ENCODE results near the gene LLCFC1.

Gene LLCFC1

DNA sequence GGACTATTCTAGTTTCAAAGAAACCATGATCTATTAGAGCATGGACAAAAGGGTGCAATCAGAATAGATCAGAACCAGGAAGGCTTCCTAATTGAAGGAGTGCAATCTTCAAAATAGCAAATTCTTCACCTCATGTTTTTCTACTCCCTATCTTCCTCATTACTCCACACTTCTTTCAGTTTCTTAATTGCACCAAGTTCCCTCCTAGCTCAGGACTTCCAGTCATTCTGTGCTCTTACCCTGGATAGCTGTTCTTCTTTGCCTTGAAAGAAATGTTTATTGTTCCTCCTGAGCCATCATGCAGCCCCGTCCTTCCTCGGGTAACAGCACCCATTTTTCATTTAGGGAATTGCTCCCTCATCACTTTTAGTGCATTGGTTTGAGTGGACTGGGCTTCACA lies 28.8 kb upstream of the LLCFC1 start:
- no peak for DNase-seq

DNA sequence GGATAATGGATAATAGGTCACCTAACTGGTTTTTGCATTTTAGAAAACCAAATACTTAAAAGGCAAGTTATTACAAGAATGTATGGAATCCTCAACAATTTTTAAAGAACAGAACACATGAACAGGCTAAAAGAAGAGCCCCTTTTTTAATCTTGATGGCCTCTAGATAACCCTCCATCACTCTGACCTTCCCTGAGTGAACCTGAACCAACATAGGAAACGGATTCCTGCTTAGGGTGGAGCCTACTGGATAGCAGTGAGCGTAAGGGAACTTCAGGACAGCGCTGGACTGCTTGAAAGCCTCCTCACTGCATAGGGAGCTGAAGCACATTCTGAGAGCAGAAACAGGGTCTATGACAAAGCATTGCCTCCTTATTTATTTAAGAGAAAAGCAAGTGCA lies 26.2 kb upstream of the LLCFC1 start:
- DNase-seq, result no peak

DNA sequence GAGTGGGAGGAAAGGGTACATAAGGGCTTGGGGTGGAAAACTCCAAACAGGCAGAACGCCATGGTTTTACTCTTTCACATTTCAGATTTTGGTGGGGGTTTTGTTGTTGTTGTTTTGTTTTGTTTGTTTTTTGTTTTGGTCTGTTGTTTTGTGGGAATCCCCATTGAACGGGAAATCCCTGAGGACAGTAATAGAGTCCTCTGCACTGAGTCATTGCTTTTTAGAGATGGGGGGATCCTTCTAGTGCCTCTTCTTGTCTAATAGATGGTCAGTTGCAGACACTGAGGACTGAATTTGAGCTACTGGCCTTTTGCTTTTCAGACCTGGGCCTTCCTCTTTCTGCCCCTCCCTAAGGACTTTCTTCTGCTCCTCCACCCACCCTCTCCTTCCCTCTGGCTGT lies 25.7 kb upstream of the LLCFC1 start:
- no peak for DNase-seq

DNA sequence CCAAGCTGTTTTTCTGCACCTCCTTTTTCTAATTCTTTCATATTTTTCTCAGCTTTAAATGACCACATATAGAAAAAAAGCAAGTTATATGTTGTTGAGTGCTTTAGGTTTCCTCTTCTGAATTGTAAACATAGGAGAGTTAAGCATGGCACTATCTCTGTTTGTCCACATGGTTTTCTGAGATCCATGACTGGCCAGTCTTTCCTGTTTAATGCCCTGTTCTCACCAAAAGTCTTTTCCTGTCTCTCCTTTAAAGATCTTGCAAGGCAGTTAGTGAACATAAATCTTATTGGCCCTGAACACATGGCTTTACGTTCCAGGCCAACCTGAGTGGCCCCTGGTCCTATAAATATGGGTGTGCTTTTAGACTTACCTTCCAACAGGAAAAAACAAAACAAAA lies 25.2 kb upstream of the LLCFC1 start:
- no peak for DNase-seq

DNA sequence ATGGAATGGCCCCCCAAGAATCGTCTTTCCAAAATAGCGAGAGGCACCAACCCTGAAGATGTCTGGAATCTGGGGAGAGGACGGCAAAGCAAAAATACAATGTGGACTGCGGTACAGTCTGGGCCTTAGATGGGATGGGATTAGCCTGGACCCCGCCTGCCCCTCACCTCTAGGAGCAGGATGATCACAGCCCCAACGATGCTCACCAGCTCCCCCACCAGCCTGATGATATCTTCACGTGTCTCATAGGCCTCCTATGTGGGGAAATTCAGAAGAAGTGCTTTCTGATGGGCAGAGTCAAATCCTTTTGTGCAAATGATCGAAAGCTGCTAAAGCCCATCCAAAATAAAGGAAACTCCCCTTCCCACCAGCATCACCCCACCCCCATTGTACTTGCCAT lies 24.0 kb upstream of the LLCFC1 start:
- DNase-seq, result no peak

DNA sequence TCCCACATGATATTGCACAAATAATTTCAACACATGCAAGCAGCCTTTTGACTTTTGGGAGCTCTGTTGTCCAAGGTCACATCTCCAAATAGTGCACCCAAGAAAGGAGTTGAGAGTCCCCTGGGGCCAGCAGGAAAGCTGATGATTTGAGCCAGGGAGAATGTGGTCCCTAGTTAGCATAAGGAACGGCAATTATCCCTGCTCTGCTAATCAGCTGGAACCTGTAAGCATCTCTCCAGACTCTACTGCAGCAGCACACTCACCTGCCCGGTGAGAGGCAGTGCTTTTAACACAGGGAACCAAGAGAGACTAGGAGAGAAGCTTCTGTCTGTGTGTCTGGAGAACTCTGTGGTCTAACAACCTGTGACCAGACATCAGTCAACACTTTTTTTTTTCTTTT lies 22.8 kb upstream of the LLCFC1 start:
- no peak for DNase-seq

DNA sequence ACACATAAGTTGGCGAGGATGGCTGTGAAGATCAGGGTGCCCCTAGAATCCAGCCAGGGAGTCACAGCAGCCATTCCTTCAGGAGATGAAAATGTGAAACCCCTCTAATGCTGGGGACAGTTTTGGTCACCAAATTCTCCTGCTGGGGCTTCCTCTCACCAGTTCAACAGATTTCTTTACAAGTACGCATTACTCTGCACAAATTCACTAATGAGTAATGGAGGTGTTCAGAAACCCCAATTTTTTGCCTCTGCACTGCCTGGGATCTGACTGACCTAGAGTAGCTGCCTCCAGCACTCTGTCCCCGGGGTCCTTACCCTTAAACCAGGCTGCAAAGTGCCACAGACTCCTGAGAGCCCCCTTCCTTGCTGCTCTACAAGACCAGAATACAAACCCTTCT lies 21.8 kb upstream of the LLCFC1 start:
- no peak for DNase-seq

DNA sequence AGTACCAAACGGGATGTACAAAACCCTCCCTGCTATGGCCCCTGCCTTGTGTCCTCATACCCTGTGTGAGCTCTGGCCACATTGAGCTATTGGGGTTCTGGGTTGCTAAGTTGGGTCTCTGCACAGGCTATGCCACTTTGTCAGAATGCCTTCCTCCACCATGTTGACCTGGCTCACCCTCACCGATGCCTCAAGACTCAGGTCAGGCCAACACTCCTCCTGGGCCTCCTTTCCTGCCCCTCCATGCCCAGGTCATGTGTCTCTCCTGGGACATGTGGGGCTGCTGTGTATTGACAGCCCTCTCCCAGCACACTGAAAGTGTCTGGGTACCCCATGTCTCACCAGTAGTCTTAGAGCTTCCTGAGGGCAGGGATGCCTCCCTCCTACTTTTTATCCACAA lies 20.4 kb upstream of the LLCFC1 start:
- DNase-seq, result no peak

DNA sequence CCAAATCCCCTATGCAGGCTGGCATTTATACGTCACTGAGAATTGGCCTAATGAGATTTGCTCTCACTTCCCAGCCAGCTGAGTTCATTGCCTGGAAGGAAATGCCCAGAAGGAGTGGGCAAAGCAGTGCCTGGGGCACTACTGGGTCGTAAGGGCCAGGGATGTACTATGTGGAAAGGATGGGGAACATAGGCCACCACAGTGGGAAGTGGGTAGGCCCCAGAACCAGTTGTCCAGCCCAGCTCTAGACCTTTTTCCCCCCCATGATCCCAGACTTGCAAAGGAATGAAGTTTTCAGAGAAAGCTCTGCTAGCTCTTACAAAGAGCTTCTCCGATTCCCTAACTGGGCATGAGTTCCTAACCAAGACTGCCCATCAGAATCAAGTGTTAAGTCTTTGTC lies 19.6 kb upstream of the LLCFC1 start:
- DNase-seq, result no peak

DNA sequence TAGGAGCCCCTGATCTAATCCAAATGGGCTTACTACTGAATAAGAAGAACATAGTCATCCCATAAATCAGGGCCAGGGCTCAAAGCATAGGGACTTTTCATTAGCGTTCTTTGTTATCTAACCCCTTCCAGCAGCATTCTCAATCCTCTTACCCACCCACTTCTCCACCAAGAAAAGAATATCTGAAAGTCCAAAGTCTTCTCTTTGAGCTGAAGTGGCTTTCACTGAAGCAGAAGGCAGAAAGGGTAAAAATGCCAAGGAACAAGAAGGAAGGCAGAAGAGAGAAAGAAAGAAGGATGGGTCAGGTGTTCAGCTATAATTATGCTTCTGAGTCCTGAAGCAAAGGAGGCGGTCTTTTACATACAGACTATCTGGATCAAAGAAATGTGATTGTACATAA lies 15.9 kb upstream of the LLCFC1 start:
- no peak for DNase-seq

DNA sequence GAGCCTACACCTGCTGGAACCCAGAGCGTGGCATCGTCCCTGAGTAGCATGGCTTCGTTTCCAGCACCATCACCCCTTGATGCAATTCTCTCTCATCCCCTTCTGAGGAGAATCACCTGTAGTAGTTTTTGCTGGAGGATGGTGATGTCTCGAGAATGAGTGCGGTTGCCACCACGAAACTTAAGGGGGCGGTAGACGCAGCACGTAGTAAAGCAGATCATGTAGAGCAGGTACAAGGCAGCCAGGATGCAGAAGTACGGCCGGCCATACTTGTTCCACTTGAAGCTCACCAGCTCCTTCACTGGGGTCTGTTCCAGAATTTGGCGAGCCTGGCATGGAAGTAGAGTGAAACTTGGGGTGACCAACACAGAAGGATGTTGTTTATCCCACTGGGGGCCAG lies 13.9 kb upstream of the LLCFC1 start:
- DNase-seq, result no peak

DNA sequence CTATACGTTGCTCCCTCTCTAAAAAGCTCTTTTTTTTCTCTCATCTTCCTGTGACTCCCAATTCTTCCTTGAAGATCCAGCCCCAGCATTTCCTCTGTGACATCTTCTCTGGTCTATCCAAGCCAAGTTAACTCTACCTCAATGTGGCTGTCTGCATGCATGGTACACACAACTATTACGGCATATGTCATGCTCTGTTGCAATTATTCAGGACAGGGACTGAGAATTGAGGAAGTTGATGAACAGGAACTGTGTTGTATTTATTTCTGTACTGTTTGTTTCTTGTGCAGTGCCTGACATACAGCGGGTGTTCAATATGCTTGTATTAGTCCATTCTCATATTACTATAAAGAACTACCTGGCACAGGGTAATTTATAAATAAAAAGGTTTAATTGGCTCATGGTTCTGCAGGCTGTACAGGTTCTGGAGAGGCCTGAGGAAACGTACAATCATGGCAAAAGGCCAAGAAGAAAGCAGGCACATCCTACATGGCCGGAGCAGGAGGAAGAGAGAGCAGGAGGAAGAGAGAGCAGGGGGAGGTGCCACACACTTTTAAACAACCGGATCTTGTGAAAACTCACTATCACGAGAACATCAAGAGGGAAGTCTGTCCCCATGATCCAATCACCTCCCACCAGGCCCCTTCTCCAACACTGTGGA lies 12.1 kb upstream of the LLCFC1 start:
- DNase-seq, result no peak

DNA sequence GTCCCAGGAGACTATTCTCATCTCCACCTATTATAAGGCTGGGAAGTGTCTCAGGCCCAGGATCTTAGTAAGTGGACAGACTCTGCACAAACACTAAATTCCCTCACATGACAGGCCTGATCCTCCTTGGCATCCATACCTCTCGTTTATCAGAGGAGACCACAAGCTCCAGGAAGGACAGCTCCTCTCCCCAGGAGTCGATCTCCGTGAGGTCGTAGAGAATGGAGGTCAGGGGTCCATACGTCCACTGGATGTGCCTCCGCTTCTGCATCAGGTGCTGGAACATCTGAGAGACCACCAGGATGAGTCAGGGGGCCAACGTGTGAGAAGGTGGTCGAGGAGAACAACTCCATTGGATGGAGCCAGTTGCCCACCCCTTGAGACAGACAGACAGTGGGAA lies 11.3 kb upstream of the LLCFC1 start:
- no peak for DNase-seq

DNA sequence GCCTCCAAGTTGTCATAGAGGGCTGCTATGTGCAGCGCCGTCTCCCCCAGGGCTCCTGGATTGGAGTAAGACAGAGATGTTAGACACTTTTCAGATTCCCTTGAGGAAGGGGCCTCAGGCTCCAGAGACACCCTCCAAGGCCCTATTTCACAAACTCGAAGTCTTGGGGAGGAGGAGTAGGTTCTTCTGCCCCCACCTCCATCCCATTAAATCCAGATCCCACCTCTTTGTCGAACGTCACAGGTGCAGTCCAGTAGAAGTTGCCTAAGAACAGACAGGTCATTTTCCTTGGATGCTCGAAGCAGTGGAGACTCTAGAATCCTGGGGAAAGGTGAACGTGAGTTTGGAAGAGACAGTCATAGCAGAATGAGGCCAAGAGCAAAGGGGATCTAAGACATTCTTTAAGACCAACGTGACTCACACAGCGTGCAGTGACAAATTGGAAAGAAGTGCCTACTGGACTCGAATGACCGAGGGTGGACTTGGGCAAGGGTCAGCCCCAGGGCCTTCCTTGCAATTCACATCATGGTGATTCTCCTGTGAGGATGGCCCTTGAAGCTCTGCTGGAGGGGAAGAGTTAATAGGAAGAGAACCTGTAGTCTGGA lies 9.1 kb upstream of the LLCFC1 start:
- no peak for DNase-seq

DNA sequence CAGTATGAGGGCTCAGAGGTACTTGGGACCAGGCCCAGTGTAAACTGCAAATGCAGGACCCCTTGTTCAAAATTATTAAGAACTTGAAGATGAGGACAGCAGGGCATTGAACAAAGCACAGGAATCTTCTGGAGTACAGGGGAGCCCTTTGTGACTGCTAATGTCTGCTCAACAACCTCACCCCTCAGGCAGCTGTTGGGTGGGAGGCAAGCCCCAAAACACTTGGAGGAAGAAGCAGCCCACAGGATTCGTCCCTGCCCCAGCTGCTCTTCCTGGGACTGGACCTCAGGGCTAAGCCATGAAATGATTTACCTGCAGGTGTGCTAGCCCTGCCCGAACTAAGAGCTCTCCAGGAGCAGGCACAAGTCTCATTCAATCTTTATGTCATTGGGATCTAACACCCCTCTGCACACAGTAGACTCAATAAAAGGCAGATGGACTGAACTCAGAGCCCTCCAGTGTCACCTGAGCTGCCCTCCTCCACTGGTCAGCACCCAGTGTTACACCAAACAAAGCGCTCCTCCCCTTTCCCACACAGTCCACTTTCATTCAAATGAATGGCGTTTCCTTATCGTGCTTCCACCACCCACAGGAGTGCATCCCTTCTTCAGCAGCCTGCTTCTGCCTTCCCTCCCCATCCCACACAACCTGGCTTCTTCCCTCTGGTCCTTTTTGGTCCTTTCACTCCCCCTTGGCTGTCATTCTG lies 6.7 kb upstream of the LLCFC1 start:
- DNase-seq, result no peak

DNA sequence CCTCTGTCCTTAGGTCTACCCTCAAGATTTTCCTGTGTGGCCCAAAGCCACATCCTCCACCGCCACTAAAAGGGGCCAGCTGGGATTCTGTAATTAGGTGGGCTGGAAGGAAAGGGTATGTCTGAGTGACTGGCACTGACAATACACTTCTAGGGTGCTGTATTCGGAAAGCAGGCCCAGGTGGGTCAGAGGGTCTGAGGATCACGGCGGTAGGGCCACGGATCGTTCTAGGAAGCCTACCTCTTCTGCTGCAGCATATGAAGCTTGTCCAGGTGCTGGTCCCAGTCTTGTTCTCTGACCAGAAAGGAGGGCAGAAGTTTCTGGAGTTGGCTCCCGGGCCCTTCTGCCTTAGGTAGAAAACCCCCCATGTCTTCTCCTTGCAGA lies 6.2 kb upstream of the LLCFC1 start:
- no peak for DNase-seq

DNA sequence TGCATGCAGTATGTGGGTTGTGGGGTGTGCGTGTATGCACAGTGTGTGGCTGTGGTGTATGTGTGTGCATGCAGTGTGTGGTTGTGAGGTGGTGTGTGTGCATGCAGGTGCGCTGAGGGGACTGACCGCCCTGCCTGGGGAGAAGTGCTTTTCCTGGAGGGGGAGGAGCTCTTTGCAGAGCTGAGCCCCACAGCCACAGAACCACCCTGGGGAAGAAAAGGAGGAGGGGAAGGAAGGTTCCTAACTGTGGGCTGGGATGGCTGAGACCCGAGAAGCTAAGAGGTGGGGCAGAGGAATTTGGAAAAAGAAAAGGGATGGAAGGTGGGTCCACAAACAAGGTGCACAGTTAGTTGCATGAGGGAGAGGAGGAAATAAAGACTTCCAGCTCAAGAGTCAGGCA lies 5.7 kb upstream of the LLCFC1 start, which contains the start of gene TRPV5:
Gene TRPV5, minus strand, starts transcription at position 123 of the 400 bp plus-strand sequence. CDS start 287 bp downstream, outside the sequence.
- no peak for DNase-seq

DNA sequence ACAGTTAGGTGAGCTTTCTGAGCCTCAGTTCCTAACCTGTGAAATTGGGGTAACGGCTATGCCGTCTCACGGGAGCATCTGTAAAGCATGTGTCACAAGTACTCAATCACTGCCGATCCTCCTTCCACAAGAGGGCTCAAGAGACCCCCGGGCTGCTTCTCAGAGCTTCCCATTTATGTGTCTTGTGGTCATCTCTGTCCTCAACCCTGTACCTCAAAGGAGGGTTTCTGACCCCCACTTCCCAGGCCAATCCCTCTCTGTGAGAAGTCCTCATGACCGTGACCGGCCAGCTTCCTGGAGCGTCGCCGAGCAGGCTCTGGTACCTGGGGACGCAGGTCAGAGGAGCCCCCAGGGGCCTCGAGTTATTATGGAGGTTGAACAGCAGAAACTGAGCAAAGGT lies 5.2 kb upstream of the LLCFC1 start:
- no peak for DNase-seq

DNA sequence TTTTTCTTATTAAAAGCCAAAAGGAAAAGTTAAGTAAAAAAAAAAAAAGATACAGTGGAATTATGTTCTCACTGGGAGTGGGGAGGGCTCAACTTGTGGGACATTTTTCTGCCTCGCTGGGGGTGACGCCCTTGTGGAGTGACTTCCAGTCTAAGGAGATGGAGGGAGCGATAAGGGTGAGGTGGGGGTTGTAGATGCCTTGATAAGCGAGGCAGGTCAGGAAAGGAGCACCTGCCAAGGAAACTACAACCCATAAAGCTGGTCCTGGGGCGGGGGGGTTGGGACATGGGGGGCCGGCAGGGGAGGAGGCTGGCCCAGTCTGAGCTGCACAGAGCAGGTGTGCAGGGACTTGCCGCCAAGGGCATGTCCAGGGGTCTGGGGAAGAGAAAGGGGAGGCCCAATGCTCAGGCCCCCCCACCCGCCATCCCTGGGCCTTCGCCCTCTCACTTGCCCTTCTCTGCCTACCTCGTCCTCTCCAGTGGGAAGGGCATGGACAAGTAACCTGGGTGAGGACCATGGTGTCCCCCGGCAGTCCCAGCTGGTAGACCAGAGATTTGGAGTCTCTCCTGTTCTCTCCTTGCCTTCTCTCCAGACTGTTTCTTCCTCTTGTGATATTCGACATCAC lies 3.2 kb upstream of the LLCFC1 start:
- DNase-seq, result no peak

DNA sequence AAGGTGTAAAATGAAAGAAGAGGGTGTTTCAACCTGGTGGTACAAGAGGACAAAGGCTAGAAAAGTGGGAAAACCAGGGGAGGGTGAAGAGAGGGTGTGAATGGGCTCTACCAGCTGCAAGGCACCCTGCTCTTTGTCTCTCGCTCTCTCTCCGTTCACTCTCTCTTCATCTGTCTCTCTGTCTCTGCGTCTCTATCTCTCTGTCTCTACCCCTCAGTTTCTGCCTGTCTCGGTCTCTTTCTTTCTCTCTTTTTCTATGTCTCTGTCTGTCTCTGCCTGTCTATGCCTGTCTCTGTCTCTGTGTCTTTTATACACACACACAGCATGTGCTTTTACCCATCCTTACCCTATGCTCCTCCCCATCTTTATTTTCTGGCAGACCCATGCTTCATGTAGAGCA lies 673 bp upstream of the LLCFC1 start:
- DNase-seq, result no peak

DNA sequence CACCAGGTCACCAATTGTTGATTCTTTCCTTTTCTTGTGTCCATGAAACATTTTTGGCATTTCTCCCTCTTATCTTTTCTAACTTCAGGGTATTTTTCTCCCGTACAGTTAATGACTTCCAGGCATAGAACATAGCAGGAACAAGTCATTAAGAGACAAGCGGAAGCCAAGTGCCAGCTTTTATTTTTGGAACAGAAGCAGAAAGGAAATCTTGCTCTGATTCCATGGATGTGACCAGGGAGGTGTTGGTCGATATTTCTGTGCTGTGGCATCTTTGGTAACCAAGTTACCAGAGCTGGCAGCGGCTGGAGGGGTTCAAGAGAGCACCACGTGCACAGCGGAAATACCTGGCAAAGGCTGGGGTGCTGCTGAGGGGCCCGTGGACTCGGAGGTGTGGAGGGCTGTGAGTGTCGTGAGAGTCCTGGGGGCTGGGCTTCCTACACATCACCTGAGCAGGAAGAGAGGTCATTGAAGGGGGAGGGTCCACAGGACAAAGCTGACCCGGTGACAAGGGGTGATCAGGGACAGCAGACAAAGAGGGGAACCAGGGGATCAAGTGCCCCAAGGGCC lies 1.8 kb downstream of the LLCFC1 start:
- DNase-seq, result no peak

DNA sequence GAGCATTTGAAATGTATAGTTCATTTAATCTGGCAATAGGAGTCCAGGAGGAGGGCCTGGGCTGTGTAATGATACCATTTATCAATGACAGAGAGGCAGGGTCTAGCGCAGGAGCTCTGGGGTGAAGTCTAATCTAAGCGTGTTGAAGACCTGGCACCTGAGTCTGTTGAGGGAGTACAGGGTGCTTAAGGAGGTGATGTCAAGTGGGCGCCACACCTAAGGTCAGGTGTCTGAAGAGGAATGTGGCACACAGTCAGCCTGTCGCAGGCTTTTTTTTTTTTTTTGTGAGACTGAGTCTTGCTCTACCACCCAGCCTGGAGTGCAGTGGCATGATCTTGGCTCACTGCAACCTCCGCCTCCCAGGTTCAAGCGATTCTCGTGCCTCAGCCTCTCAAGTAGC lies 2.3 kb downstream of the LLCFC1 start:
- DNase-seq, result no peak

DNA sequence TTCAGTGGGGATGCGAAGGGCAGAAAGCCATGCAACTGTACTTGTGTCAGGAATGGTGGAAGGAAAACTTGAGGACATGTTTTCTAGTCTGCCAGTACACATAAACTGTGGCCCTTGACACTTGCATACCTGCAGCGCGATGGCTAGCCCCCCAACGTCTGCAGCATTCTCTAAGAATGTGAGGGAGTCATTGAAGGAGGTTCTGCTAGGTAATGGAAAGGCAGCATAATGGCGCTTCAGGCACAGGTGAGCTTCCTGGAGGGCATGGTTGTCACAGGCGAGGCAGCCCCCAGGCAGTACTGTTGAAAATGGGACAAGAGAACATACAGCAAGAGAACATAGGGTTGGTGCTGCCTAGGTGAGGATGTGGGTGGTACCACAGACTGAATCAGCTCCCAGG lies 3.5 kb downstream of the LLCFC1 start:
- DNase-seq, result no peak

All from activated CD4-positive, CD25-positive, alpha-beta regulatory T cell treated with anti-CD3 and anti-CD28 coated beads, Interleukin-2, amount 50 U/mL, for 72 hours (primary cell).